Stimulated activated CD4-positive, alpha-beta T cell treated with anti-CD3 and anti-CD28 coated beads, Interleukin-2, amount 100 ng/mL, for 4 hours (primary cell): Measurements from ENCODE around the gene DNLZ.
A peak's percentile ranks its signal among the peaks of the same experiment; 100 is the strongest.

Experiments used
- DNase-seq: peaks from one replicate; pipeline ENCODE4 v3.0.0-alpha.2; 2020; ENCODE audit warnings: low read depth

The DNLZ gene

DNA sequence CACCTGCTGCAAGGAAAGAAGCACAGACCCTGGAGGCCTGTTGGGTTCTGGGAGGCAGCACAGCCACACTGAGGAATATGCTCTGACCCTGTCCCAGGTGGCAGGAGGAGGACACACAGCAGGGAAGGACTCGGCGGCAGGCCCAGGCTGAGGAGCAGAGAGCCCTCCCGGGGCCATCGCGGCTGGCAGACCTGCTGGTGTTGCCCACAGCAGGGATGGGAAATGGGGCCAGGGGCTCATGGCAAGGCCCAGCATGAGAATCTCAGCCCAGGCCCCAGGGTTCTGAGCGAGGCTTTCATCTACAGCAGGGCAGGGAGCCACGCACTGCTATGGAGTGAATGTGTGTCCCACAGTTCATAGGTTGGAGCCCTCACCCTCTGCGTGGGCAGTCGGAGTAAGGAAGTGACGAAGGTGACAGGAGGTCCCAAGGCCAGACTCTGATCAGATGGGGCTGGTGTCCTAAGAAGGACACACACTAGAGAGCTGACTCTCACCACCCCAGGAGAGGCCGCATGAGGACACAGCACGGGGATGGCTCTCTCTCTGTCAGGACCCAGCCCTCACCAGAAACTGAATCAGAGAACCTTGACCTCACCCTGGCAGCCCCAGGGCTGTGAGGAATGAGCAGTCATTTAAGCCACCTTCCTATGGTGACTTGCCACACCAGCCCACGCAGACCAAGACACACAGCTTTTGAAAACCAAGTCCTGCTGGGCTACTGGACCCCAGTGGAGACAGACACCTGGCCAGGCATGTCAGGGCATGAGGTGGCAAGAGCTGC is 46.5 kb downstream of the DNLZ start:
- DNase-seq, result no peak

GRCh38 chr9:136316271-136316751 is 47.2 kb downstream of the DNLZ start:
- no peak for DNase-seq

DNA sequence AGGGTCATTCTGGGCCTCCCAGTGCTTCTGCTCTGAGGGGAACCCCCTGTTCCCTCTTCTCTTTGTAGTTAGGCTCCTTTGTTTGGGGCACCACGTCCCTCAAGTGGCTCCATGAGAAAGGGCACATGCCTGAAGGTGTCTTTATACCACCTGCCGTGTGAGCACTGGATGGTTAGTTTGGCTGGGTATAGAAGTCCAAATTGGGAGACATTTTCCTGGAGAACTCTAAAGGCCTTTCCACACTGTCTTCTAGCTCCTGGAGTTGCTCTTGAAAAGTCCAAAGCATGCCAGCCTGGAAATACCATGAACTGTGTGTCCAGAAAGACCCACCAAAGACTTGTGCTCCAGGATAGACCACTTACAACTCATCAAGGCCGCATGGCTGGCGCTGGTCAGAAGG is 48.6 kb downstream of the DNLZ start:
- DNase-seq, result no peak

DNA sequence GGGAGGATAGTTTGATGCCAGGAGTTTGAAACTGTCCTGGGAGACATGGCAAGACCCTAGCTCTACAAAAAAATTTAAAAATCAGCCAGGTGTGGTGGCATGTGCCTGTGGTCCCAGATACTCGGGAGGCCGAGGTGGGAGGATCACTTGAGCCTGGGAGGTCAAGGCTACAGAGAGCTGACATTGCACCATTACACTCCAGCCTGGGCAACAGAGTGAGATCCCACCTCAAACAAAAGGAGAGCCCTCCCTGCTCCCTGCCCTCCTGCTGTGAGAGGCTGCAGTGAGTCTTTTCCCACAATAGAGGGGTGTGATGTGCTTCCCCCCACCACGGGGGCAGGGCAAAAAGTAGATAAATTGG is 49.5 kb downstream of the DNLZ start:
- DNase-seq, result no peak

DNA sequence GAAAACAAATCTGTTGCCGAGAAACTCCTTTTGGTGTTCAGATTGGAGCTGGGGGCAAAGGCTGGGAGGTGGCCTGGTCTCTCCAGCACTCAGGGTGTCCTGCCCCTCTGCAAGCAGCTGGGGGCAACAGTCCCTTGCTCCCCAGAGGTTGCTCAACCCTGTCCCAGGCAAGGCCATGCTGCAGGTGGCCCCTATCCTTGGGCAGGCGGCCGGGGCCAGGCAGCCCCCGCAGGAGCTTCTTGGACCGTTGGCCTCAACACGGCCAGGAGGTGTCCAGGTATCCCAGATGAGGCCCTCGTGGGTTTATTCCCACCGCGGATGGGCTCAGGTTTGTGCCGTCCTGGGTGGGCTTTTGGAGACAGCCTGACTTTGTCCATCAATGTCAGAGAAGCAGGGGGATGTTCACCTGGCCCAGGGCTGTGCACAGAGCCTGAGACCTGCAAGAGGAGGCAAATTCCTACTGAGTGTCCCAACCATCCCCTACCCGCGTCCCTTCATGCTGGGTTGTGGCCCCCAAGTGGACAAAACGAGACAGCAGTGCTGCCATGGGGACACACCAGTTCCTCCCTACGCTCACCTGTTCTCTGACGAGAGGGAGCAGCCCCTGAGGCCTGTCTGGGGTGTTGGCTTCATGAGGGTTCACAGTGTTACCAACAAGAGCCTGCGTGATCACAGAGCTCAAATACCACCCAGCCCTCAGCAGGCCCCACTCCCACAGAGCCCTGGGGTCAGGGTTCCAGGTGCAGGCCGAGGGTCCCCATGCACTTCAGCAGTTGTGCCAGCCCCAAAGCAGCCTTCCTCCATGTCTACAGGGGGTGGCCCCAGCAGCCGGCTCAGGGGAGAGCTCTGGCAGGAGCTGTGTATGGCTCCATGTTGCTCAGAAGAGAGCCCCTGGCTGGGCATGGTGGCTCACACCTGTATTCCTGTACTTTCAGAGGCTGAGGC is 50.2 kb downstream of the DNLZ start:
- no peak for DNase-seq

- peak; percentile 44 for DNase-seq
Measured at GRCh38 chr9:136312436-136312835, 51.1 kb downstream of the DNLZ start.

DNA sequence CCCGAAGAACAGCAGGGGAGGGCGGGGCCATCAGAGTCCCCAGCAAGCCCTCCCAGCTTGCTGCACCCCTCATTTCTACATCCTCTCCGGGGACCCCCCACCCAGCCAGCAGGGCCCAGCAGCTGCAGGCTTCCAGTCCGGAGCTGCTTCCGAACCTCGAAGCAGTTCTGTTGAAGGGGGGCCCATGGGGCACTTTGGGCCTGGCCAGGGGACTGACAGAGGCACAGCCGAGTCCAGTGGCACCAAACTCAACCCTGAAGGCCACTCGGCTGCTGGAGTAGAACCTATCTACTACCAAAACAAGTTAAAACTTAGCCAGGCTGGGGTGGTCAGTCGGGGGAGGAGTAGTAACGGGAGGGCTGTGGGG is 51.6 kb downstream of the DNLZ start:
- DNase-seq, result no peak

GRCh38 chr9:136311051-136312008 is 52.2 kb downstream of the DNLZ start:
- no peak for DNase-seq

DNA sequence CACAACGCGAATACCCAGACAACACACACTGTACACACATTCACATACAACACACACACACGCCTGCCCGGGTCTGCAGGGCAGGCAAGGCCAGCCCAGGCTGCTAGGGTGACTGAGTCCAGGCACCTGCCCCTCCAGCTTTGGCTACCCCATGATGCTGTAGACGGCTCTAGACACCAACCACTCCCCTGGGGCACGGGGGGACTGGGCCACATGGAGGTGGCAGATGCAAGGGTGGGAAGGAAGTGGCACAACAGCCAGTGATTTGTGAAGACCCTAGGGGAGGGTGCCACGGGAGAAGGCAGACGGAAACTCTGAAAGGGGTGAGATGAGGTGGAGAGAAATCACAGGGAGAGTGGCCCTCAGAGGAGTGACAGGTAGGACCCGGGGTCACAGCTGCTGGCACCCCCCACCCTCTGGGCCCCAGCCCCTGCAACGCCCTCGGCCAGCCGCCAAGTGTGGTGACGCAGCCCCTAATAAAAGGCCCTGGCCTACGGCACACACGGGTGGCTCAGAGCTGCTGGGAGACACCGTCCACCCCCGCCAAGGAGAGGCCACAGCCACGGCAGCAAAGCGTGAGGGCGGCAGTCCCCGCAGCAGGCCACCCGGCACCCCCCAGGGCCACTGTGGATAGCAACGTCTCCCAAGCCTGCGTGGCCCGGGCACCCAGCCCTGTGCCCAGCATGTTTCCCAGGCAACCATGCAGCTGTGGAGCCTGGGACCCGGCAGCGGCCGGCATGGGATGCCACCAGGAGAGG is 53.1 kb downstream of the DNLZ start:
- DNase-seq, result no peak

- no peak for DNase-seq
Measured at GRCh38 chr9:136309806-136310220, 53.7 kb downstream of the DNLZ start.
